Esophagus muscularis mucosa (tissue), 4 donors: ENCODE data around the gene NEK7. TPM values are rescaled to one million over a fixed set of nuclear protein-coding genes. Genes with fewer than 3 reads are reported as not detected.

Experiments
- DNase-seq: peaks from one replicate; pipeline ENCODE4 v3.0.0-alpha.2; 2017; ENCODE audit errors: extremely low spot score
- H3K27ac ChIP-seq, 4 donors: fragments of 200-600 bp; sonication (generic); replicated peaks in 1 of 4; 1 replicate in 3 of 4; 2 replicates in 1 of 4; pipeline ENCODE4 v1.5.1; 2016 to 2019; ENCODE audit warnings: mild to moderate bottlenecking in 1 of 4
- H3K27me3 ChIP-seq, 4 donors: fragments of 200-600 bp; sonication (generic); one replicate each; pipeline versions ENCODE4 v1.5.1 to v1.6.0; 2016 to 2019
- H3K36me3 ChIP-seq, 4 donors: fragments of 200-600 bp; sonication (generic); one replicate each; pipeline ENCODE4 v1.5.1; 2016 to 2019
- H3K4me1 ChIP-seq, 4 donors: fragments of 200-600 bp; sonication (generic); one replicate each; pipeline ENCODE4 v1.5.1; 2016 to 2019
- H3K4me3 ChIP-seq, 4 donors: fragments of 200-600 bp; sonication (generic); 1 replicate in 2 of 4; 2 replicates in 2 of 4; pipeline ENCODE4 v1.5.1; 2016 to 2019; ENCODE audit warnings: mild to moderate bottlenecking in 4 of 4, moderate library complexity in 1 of 4
- H3K9me3 ChIP-seq, 4 donors: fragments of 200-600 bp; sonication (generic); 1 replicate in 3 of 4; 2 replicates in 1 of 4; pipeline ENCODE4 v1.5.1; 2016 to 2019
- CTCF ChIP-seq, 3 experiments: fragments of 200-600 bp in 2 of 3; fragments of 450-650 bp in 1 of 3; sonication (generic) in 2 of 3; IDR thresholded peaks; one replicate each; pipeline ENCODE4 v1.5.1; 2017 to 2019; ENCODE audit warnings: antibody characterized with exemption in 3 of 3, mild to moderate bottlenecking in 2 of 3, moderate library complexity in 1 of 3
- EP300 ChIP-seq: sonication (generic); formaldehyde crosslinking; IDR thresholded peaks from one replicate; pipeline ENCODE4 v1.6.1; 2017; ENCODE audit warnings: antibody characterized with exemption
- POLR2A ChIP-seq: fragments of 450-650 bp; IDR thresholded peaks from one replicate; pipeline ENCODE4 v1.6.1; 2017; ENCODE audit warnings: antibody characterized with exemption, moderate library complexity, mild to moderate bottlenecking, low read depth
- POLR2AphosphoS5 ChIP-seq, 2 donors: sonication (generic); formaldehyde crosslinking; IDR thresholded peaks; one replicate each; pipeline ENCODE4 v1.6.1; 2017; ENCODE audit warnings: antibody characterized with exemption in 2 of 2
- WGBS: methylation state at CpG from one replicate; pipeline ENCODE4 v1.1.5; 2018; 5-methylcytosine and 5-hydroxymethylcytosine counted together
- intact Hi-C: fragments of 100-400 bp; cut with DNase I; formaldehyde crosslinking; loops from one replicate; pipeline ENCODE4 v1.15.1; 2023
- total RNA-seq, 4 donors: library from RNA; depleted of rRNA; stranded (reverse); fragments of >200 nt; gene quantifications; one replicate each; pipeline versions ENCODE4 v1.1.0 to v1.2.1, GENCODE V29; 2016

NEK7 gene
- total RNA-seq, 4 donors from 2014 or later = 110 to 196 (median 158) TPM

GRCh38 chr1:198254948-198255347, 98.2 kb downstream of the NEK7 start:
- H3K36me3 ChIP-seq = no peaks in the 10 kb centered on the region
- TF ChIP-seq POLR2AphosphoS5 (IDR thresholded peaks at IDR 0.05) (no peak), POLR2A (no peak), CTCF (IDR thresholded peaks at IDR 0.05) (no peak), EP300 (no peak)
- no peaks in the 10 kb centered on the region for H3K27me3 ChIP-seq
- no peak overlapping the region for H3K4me3 ChIP-seq
- H3K9me3 ChIP-seq = no peaks in the 10 kb centered on the region
- 71% methylated on average over 1 of the region's 1 CpG for WGBS
- intact Hi-C loops = no loop called here
- H3K4me1 ChIP-seq = peaks cover 10 to 27% (median 17%) of the 10 kb centered on the region in 4 donors
- DNase-seq = no peak
- H3K27ac ChIP-seq = no peak overlapping the region

GRCh38 chr1:198255784-198256183, 99.0 kb downstream of the NEK7 start:
- Histone ChIP-seq H3K27ac (no peak overlapping the region), H3K4me1 (peaks cover 10 to 27% (median 17%) of the 10 kb centered on the region in 4 donors), H3K27me3 (no peaks in the 10 kb centered on the region), H3K4me3 (no peak overlapping the region), H3K9me3 (no peaks in the 10 kb centered on the region), H3K36me3 (no peaks in the 10 kb centered on the region)
- no peak for DNase-seq
- 93% methylated on average over 1 of the region's 1 CpG for WGBS
- TF ChIP-seq EP300 (no peak), POLR2A (no peak), POLR2AphosphoS5 (IDR thresholded peaks at IDR 0.05) (no peak), CTCF (IDR thresholded peaks at IDR 0.05) (no peak)
- intact Hi-C loops = no loop called here

- Histone ChIP-seq H3K36me3 (no peaks in the 10 kb centered on the region), H3K4me1 (peaks cover 4 to 24% (median 14%) of the 10 kb centered on the region in 4 donors), H3K4me3 (no peak overlapping the region), H3K27ac (no peak overlapping the region), H3K9me3 (no peaks in the 10 kb centered on the region), H3K27me3 (no peaks in the 10 kb centered on the region)
- DNase-seq = no peak
- intact Hi-C loops = no loop called here
- TF ChIP-seq EP300 = no peak
- no peak for TF ChIP-seq CTCF (IDR thresholded peaks at IDR 0.05)
- TF ChIP-seq POLR2A = no peak
- no peak for TF ChIP-seq POLR2AphosphoS5 (IDR thresholded peaks at IDR 0.05)
Measured at GRCh38 chr1:198258491-198258890, 101.7 kb downstream of the NEK7 start.

GRCh38 chr1:198259333-198260074, 102.7 kb downstream of the NEK7 start:
- DNase-seq = no peak
- WGBS = 95% methylated on average over 3 of the region's 3 CpGs

More at GRCh38 chr1:198259333-198260074, 102.7 kb downstream of the NEK7 start:
- H3K27ac ChIP-seq = no peak overlapping the region
- no peak overlapping the region for H3K4me3 ChIP-seq
- no peak for TF ChIP-seq POLR2A
- TF ChIP-seq POLR2AphosphoS5 (IDR thresholded peaks at IDR 0.05) = no peak
- no peak for TF ChIP-seq CTCF (IDR thresholded peaks at IDR 0.05)
- TF ChIP-seq EP300 = no peak
- intact Hi-C loops = no loop called here
- H3K36me3 ChIP-seq = no peaks in the 10 kb centered on the region
- no peaks in the 10 kb centered on the region for H3K27me3 ChIP-seq
- no peaks in the 10 kb centered on the region for H3K9me3 ChIP-seq
- H3K4me1 ChIP-seq = peaks cover 0 to 19% (median 11%) of the 10 kb centered on the region in 4 donors
